Dermis microvascular lymphatic vessel endothelial cell (primary cell): ENCODE results near the gene FOXM1. TPM values are rescaled to one million over a fixed set of nuclear protein-coding genes. Genes with fewer than 3 reads are reported as not detected.
A peak's percentile ranks its signal among the peaks of the same experiment; 100 is the strongest.

ENCODE experiments used
- DNase-seq, 2 donors: peaks; one replicate each; pipeline versions ENCODE4 v3.0.0 to v3.0.0-alpha.2; 2010; ENCODE audit warnings: low read depth in 2 of 2
- total RNA-seq: library from RNA; depleted of rRNA; stranded (reverse); fragments of >200 nt; gene quantifications from 2 replicates; pipeline ENCODE4 v1.2.1, GENCODE V29; 2014

FOXM1 gene
- total RNA-seq, result 4.7 and 5.1 TPM in 2 replicates

- peak; percentile 78 to 90 for DNase-seq
Observed at GRCh38 chr12:2877047-2877952, at the start of gene FOXM1, which contains the start of gene RHNO1. TSS of gene FOXM1 (minus strand) at chr12:2877174. CDS start at chr12:2874478, 2,696 bp downstream. TSS of gene RHNO1 (plus strand) at chr12:2877223. CDS start at chr12:2885367, 8,144 bp downstream.

DNA sequence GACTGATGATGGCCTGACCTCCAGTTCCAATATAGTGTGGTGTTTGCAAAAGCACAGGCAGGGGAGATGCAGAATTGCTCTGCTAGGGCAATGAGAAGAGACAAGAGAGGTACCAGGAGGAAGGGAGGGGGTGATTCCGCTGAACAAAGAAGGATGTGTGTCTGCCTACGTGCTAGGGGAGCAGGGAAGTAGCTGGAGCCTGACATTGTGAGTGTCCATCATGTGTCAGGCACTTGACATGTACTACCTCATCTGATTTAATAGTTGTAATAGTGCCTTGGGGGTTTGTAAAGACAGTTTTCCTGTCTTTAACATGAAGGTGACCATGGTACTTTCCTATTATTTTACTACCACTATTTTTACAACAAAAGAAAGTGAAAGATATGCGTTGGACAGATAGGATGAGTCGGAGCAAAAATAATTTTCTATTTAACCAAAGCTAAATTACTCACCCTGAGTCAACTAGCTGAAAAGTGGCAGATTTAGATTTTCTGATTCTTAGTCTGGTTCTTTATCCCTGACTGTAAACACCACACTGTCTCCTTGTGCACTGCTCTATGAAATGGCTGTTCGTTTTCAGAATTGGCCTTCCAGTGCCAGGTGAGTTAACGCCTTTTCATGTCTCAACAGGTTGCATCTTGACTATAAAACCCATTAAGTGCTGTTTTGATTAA, 48.5 kb upstream of the FOXM1 start:
- DNase-seq, result no peak

- peak in 1 of 2 donors; percentile 11 for DNase-seq
Observed at GRCh38 chr12:2924019-2924418, 47.0 kb upstream of the FOXM1 start.

- DNase-seq, result no peak
Observed at GRCh38 chr12:2923057-2923456, 46.1 kb upstream of the FOXM1 start.

DNA sequence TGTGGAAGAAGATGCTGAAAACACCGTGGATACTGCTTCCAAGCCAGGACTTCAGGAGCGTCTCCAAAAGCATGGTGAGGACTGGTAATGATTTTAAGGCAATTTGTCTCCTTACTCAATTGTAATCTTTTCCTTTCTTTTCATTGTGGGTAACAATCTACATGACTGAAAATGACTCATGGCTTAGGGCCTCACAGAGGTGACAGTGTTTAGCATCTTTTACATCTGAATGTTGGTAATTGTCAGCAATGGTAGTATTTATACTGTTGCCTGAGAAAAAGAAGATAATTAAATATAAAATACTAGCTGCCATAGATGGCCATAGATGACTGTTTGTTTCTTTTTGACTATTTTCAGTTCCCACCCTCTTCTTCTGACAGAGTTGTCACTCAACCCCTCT, 45.4 kb upstream of the FOXM1 start:
- no peak for DNase-seq

- DNase-seq, result peak; percentile 30 to 70
Observed at GRCh38 chr12:2919249-2919648, 42.3 kb upstream of the FOXM1 start.

DNA sequence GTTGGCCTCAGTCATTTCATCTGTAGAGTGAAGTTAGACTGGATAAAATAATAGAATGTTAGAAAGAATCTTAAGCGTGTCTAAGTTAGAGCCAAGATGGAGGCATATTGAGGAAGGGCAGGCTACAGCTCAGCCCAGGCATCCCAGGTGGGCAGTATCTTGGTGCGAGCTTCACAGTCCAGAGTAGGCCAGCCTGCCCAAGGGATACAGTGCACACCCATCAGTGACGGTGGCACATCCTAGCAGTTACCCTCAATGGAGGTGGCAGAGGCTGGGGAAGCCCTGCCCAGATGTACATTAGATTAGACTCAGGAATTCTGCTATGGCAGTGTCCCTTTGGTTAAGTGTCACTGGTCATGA, 35.2 kb upstream of the FOXM1 start:
- no peak for DNase-seq

DNA sequence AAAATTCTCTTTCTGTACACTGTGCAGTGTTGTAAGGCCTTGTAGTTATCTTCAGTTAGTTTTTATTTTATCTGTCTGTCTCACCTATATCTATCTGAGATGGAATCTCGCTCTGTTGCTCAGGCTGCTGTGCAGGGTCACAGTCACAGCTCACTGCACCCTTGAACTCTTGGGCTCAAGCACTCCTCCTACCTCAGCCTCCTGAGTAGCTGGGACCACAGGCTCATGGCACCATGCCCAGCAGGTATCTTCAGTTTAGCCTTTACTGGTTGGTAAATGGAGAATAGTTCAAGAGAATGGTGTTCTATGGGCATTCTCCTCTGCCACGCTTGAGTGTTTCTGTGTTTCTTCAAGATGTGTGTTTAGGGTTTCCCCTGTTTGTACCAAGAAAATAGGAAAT, 27.3 kb upstream of the FOXM1 start:
- DNase-seq, result no peak

DNA sequence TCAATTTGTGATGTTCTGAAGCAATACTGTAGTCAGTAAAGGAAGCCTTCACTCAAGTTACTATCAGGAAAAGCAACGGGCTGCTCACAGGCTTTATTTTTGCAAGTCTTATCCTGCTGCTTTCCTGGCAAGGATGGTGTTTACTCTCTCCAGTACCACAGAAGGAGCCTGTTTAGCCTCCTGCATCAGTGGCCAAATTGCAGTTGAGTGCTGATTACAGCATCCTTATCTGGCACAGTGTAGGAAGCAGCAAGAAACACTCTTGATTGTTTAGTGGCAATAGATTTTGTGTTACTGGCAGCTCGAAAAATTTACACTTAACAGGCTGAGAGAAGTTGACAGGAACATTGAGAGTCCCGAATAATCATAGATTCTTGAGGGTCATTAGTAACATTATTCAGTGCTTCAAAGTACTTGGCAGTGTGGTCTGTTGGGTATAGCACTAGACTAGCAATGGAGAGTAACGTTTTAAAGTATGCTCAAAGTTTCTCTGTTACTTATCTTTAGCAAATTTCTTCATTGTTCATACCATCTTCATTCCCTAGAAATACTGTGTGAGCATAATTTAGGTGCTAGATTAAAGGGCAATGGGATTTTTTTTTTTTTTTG, 25.4 kb upstream of the FOXM1 start:
- peak in 1 of 2 donors; percentile 21 for DNase-seq

- DNase-seq, result no peak
Observed at GRCh38 chr12:2900642-2901041, 23.7 kb upstream of the FOXM1 start.

GRCh38 chr12:2897418-2897817, 20.4 kb upstream of the FOXM1 start:
- DNase-seq, result no peak

GRCh38 chr12:2895511-2895910, 18.5 kb upstream of the FOXM1 start:
- DNase-seq, result no peak

GRCh38 chr12:2895051-2895451, 18.1 kb upstream of the FOXM1 start:
- no peak for DNase-seq

- peak; percentile 39 to 43 for DNase-seq
Observed at GRCh38 chr12:2893007-2893406, 16.0 kb upstream of the FOXM1 start.

DNA sequence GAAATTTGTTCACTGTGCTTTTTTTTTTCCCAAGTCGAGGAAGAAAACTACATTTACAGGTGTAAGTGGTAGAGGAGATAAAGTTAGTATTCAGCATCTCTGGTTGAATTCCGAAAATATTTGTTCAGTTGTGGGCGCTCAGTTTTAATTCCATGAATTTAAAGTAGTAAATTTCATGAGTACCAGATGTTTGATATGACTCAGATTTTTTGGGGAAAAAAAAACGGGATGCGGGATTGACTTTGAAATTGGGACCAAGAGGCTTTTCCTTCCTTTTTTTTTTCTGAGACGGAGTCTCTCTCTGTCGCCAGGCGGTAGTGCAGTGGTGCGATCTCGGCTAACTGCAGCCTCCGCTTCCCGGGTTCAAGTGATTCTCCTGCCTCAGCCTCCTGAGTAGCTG, 15.3 kb upstream of the FOXM1 start:
- no peak for DNase-seq

- peak; percentile 22 to 65 for DNase-seq
Observed at GRCh38 chr12:2891240-2892053, 14.5 kb upstream of the FOXM1 start.

DNA sequence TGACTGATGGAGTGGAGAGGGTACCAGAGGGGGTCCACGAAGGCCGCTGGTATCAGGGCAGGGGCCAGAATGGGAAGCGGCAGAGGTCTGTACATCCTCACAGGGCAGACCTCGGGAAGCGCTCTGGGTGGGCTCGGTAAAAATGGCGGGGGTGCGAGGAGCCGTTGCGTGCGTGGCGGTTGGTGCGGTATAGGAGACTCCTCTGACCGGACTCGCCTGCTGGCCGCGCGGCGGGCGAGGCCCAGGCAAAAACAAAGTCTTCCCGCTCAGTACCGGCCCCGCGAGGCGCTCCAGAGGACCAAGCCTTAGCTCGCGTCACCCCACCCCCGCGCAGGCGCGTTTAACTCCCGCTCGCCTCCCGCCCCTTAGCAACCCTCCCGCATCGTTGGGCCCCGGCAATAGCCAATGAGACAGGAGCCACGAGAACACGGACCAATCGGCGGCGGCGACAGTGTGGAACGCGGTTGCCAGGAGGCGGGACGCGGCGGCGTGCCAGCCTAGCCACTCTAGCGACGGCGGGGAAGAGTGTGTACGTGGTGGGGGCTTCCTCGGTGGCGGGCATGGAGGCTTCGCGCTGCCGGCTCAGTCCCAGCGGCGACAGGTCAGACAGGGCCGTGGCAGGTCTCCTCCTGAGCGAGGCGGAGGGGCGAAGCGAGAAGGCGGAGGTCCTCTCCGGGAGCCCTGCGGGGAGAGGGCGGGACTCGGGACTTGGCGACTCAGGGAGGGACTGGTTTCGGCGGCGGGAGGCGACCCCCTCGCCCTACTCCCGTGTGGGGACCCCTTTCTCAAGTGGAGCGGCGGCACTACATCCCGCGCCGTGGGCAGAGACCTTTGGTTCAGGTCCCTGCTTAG, 13.6 kb upstream of the FOXM1 start, which contains the start of gene TULP3:
Gene TULP3 (plus strand): TSS at position 504 of the 852 bp plus-strand sequence. CDS start 57 bp downstream, at position 561.
- peak; percentile 91 to 99 for DNase-seq

- DNase-seq, result no peak
Observed at GRCh38 chr12:2890001-2890387, 13.0 kb upstream of the FOXM1 start.

DNA sequence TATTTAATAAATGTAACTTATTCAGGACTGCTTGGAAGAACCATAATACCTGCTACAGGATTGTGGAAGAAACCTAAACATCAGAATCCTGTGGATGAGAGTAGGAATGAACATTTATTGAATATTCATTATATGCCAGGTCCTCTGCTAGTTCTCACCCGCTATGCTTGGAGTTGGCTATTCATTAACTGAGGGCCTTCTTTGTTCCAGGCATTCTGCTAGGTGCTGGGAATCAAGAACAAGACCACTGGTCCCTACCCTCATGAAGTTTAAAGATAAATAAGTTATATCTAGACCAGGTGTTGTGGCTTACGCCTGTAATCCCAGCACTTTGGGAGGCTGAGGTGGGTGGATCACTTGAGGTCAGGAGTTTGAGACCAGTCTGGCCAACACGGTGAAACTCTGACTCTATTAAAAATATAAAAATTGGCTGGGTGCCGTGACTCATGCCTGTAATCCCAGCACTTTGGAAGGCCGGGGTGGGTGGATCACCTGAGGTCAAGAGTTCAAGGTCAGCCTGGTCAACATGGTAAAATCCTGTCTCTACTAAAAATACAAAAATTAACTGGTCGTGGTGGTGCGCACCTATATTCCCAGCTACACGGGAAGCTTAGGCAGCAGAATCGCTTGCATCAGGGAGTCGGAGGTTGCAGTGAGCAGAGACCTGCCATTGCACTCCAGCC, 9.9 kb upstream of the FOXM1 start:
- no peak for DNase-seq

GRCh38 chr12:2884810-2885209, 7.8 kb upstream of the FOXM1 start:
- no peak for DNase-seq
